ENCODE results near the gene MAML1.
"Not testable (repeated sequence)": the region's sequence is repeated elsewhere in the genome, so short reads cannot be mapped to it uniquely, and the experiment has no call there.

Gene MAML1

GRCh38 chr5:179768326-179769085 is 35.9 kb downstream of the MAML1 start:
- DNase-seq: no peak

GRCh38 chr5:179769271-179769670 is 36.6 kb downstream of the MAML1 start:
- DNase-seq: no peak

GRCh38 chr5:179769796-179770195 is 37.2 kb downstream of the MAML1 start:
- DNase-seq: no peak

- no peak for DNase-seq
Measured at GRCh38 chr5:179771311-179771895, 38.8 kb downstream of the MAML1 start.

GRCh38 chr5:179772351-179772750 is 39.7 kb downstream of the MAML1 start:
- no peak for DNase-seq

GRCh38 chr5:179773686-179774040 is 41.0 kb downstream of the MAML1 start:
- DNase-seq: no peak

- DNase-seq: no peak
Measured at GRCh38 chr5:179774442-179774841, 41.8 kb downstream of the MAML1 start.

- no peak for DNase-seq
Measured at GRCh38 chr5:179776411-179776938, 43.9 kb downstream of the MAML1 start.

GRCh38 chr5:179777456-179777855 is 44.8 kb downstream of the MAML1 start:
- DNase-seq: no peak

- DNase-seq: no peak
Measured at GRCh38 chr5:179777909-179778308, 45.3 kb downstream of the MAML1 start.

- no peak for DNase-seq
Measured at GRCh38 chr5:179778591-179778990, 46.0 kb downstream of the MAML1 start.

GRCh38 chr5:179779826-179780225 is 47.2 kb downstream of the MAML1 start:
- DNase-seq: peak; percentile 9

- peak; percentile 14 for DNase-seq
Measured at GRCh38 chr5:179780362-179780761, 47.7 kb downstream of the MAML1 start.

- DNase-seq: peak; percentile 11
Measured at GRCh38 chr5:179781846-179782245, 49.2 kb downstream of the MAML1 start.

GRCh38 chr5:179783128-179783527 is 50.5 kb downstream of the MAML1 start:
- no peak for DNase-seq

GRCh38 chr5:179786861-179787260 is 54.2 kb downstream of the MAML1 start:
- DNase-seq: peak; percentile 10

- peak; percentile 4 for DNase-seq
Measured at GRCh38 chr5:179788193-179788854, 55.7 kb downstream of the MAML1 start.

GRCh38 chr5:179789278-179789677 is 56.7 kb downstream of the MAML1 start:
- DNase-seq: not testable (repeated sequence)

- peak; percentile 17 for DNase-seq
Measured at GRCh38 chr5:179791881-179792611, 59.4 kb downstream of the MAML1 start.

- DNase-seq: peak; percentile 19
Measured at GRCh38 chr5:179792612-179793467, 60.2 kb downstream of the MAML1 start.

GRCh38 chr5:179793468-179794139 is 61.0 kb downstream of the MAML1 start, which contains the start of gene LTC4S:
TSS of gene LTC4S (plus strand) at chr5:179793986. CDS start at chr5:179794081, 95 bp downstream.
- peak; percentile 68 for DNase-seq

Data from CD4-positive, alpha-beta T cell treated with Interleukin-15 for 1 hour (primary cell).